ENCODE measurements around the gene OLFML3. TPM values are rescaled to one million over a fixed set of nuclear protein-coding genes. Genes with fewer than 3 reads are reported as not detected.
"Not testable (repeated sequence)": the region's sequence is repeated elsewhere in the genome, so short reads cannot be mapped to it uniquely, and the experiment has no call there.

Gene OLFML3
- total and polyA plus RNA-seq, 2 donors (not counting 3 experiments of a cell fraction or from before 2014, with no cell fraction given): 3.4 to 3.9 TPM

GRCh38 chr1:113947388-113948107, 31.7 kb upstream of the OLFML3 start:
- no peaks in the 10 kb centered on the region for H3K27me3 ChIP-seq (ENCODE audit: control insufficient read depth in 2 of 2, insufficient read depth in 2 of 2, low read length in 2 of 2)
- BruUV-seq (replicated peaks): no TSS peak
- peaks cover 25% of the 10 kb centered on the region for H3K4me1 ChIP-seq (ENCODE audit: control insufficient read depth, extremely low read depth, insufficient read depth, low read length)
- peaks cover 83% of the 10 kb centered on the region for H3K79me2 ChIP-seq (ENCODE audit: control insufficient read depth, insufficient read depth, low read length)
- ChIA-PET POLR2A (interaction anchor here (1.2 kb wide), 1 partner anchor 17 kb away, joined by 3 read pairs; no protein-coding TSS in a partner anchor), CTCF (interaction anchor here (0.8 to 4.0 kb wide), 13 partner anchors 11 to 808 kb away, joined by 3 to 44 read pairs (median 3); partner anchors contain the start of genes DCLRE1B, HIPK1 and OLFML3)
- no peaks in the 10 kb centered on the region for H3K36me3 ChIP-seq (ENCODE audit: control insufficient read depth in 2 of 2, extremely low read depth in 1 of 2, insufficient read depth in 2 of 2, low read length in 2 of 2)
- DNase-seq (ENCODE audit: low read depth, low spot score): peak; percentile 66
- H3K4me2 ChIP-seq (ENCODE audit: insufficient read depth, low read length): peak overlapping the region; percentile 84
- TF ChIP-seq GATA2 (IDR thresholded peaks at IDR 0.05; ENCODE audit: insufficient read depth, insufficient read length, low read depth, low read length) (no peak), MYC (IDR thresholded peaks at IDR 0.05; ENCODE audit: low read depth, low read length) (no peak)
- FAIRE-seq: peak; percentile 81
- H3K4me3 ChIP-seq (replicated peaks in 1 of 3; ENCODE audit: insufficient read depth in 1 of 3, low read depth in 1 of 3, low read length in 3 of 3): peak overlapping the region in 2 of 3 experiments; percentile 1 to 51
- no peaks in the 10 kb centered on the region for H3K9me3 ChIP-seq (replicated peaks; ENCODE audit: control insufficient read depth, insufficient read depth, low read length)
- intact Hi-C loops (cut with micrococcal nuclease) (loop anchor here (1.0 to 5.0 kb wide), 3 partner anchors 17 to 190 kb away; partner anchors contain the start of gene PHTF1), dilution Hi-C loops (cut with MboI; ENCODE audit: extremely low pct_ligation_motif_present, low sequenced_read_pairs) (no loop called here)
- H3K9ac ChIP-seq (replicated peaks; ENCODE audit: extremely low read depth, insufficient read depth, low read length): peak overlapping the region; percentile 52
- peak overlapping the region; percentile 42 for H2AFZ ChIP-seq (ENCODE audit: low read depth, low read length)
- peak overlapping the region; percentile 57 for H3K27ac ChIP-seq (ENCODE audit: insufficient read depth, low read depth, low read length)
- H4K20me1 ChIP-seq (replicated peaks; ENCODE audit: control insufficient read depth, extremely low read depth, insufficient read depth, low read length): no peaks in the 10 kb centered on the region
- no peaks in the 10 kb centered on the region for H3K9me1 ChIP-seq (replicated peaks; ENCODE audit: control insufficient read depth, extremely low read depth, insufficient read depth, low read length)

GRCh38 chr1:113948151-113948550, 31.1 kb upstream of the OLFML3 start:
- Histone ChIP-seq H3K27ac (ENCODE audit: insufficient read depth, low read depth, low read length) (peak overlapping the region; percentile 57), H3K4me1 (ENCODE audit: control insufficient read depth, extremely low read depth, insufficient read depth, low read length) (peaks cover 25% of the 10 kb centered on the region), H3K79me2 (ENCODE audit: control insufficient read depth, insufficient read depth, low read length) (peaks cover 80% of the 10 kb centered on the region)
- ChIA-PET CTCF (interaction anchor here (1.3 to 4.0 kb wide), 6 partner anchors 12 to 43 kb away, joined by 3 to 44 read pairs (median 4); partner anchors contain the start of genes DCLRE1B, HIPK1 and OLFML3), POLR2A (interaction anchor here (1.2 kb wide), 1 partner anchor 18 kb away, joined by 3 read pairs; no protein-coding TSS in a partner anchor)
- H4K20me1 ChIP-seq (replicated peaks; ENCODE audit: control insufficient read depth, extremely low read depth, insufficient read depth, low read length); H3K9me3 ChIP-seq (replicated peaks; ENCODE audit: control insufficient read depth, insufficient read depth, low read length); H3K27me3 ChIP-seq (ENCODE audit: control insufficient read depth in 2 of 2, insufficient read depth in 2 of 2, low read length in 2 of 2); BruUV-seq (replicated peaks); H3K9me1 ChIP-seq (replicated peaks; ENCODE audit: control insufficient read depth, extremely low read depth, insufficient read depth, low read length); H3K4me3 ChIP-seq (replicated peaks in 1 of 3; ENCODE audit: insufficient read depth in 1 of 3, low read depth in 1 of 3, low read length in 3 of 3); FAIRE-seq; H3K4me2 ChIP-seq (ENCODE audit: insufficient read depth, low read length); H3K36me3 ChIP-seq (ENCODE audit: control insufficient read depth in 2 of 2, extremely low read depth in 1 of 2, insufficient read depth in 2 of 2, low read length in 2 of 2); H3K9ac ChIP-seq (replicated peaks; ENCODE audit: extremely low read depth, insufficient read depth, low read length); dilution Hi-C loops (cut with MboI; ENCODE audit: extremely low pct_ligation_motif_present, low sequenced_read_pairs); H2AFZ ChIP-seq (ENCODE audit: low read depth, low read length); DNase-seq (ENCODE audit: low read depth, low spot score): not testable (repeated sequence)
- intact Hi-C loops (cut with micrococcal nuclease): loop anchor here (5.0 kb wide), 2 partner anchors 111 to 191 kb away; partner anchors contain the start of gene PHTF1
